Measurements from ENCODE around the gene HTRA2.
"Not testable (repeated sequence)": the region's sequence is repeated elsewhere in the genome, so short reads cannot be mapped to it uniquely, and the experiment has no call there.

Gene HTRA2

DNA sequence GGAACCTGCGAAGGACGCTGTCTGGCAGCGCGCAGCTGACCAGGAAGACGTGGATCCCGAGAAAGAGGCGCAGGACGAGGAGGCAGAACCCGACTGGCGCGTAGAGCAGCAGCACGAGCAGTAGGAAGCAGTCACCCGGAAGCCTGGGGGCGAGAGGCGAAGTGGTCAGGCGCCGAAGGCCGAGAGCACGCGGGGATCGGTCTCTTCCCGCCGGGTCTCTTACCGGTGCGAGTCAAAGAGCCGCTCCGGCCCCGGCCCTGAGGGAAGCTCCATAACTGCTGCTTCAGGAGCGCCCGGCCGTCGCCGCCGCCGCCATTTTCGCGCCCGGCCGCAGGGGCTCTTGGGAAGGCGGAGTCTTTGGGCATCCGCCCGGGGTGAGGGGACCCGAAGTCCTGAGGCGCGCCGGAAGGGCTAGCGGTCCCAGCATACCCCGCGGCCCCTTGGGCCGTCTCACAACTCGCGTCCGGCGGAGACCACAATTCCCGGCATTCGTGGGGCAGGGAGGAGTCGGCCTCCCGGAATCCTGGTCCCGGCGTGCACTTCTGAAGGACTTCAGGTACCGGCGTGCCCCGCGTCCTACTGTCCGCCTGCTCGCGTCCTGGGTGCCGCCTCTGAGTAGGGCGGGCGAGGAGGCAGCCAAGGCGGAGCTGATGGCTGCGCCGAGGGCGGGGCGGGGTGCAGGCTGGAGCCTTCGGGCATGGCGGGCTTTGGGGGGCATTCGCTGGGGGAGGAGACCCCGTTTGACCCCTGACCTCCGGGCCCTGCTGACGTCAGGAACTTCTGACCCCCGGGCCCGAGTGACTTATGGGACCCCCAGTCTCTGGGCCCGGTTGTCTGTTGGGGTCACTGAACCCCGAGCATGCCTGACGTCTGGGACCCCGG is at the start of gene HTRA2, which contains the start of gene AUP1:
Gene HTRA2, plus strand, starts transcription at position 577 of the 882 bp plus-strand sequence. Its CDS starts 74 bp downstream, at position 651.
Gene AUP1, minus strand, starts transcription at position 350 of the 882 bp plus-strand sequence. Its CDS starts 77 bp downstream, at position 273.
- Histone ChIP-seq H3K27ac (peak within 1 kb of the TSS; percentile 82), H3K9me3 (ENCODE audit: control insufficient read depth, low read length) (no peaks in the 10 kb centered on the region), H3K9ac (peak within 1 kb of the TSS; percentile 78), H3K27me3 (ENCODE audit: control insufficient read depth, insufficient read depth, low read length) (no peaks in the 10 kb centered on the region), H2AFZ (peak within 1 kb of the TSS; percentile 97), H3K36me3 (ENCODE audit: control insufficient read depth, insufficient read depth, low read length) (no peaks in the 10 kb centered on the region), H3K4me1 (peaks cover 5% of the 10 kb centered on the region), H3K4me2 (ENCODE audit: low read length) (peak within 1 kb of the TSS; percentile 100), H3K4me3 (ENCODE audit: low read depth, low read length) (peak within 1 kb of the TSS; percentile 83), H3K79me2 (peaks cover 7% of the 10 kb centered on the region)
- no peak for TF ChIP-seq CTCF (IDR thresholded peaks at IDR 0.05)

GRCh38 chr2:74481431-74481830 is 48.3 kb upstream of the HTRA2 start:
- Histone ChIP-seq H3K9ac (no peak overlapping the region), H3K4me1 (no peaks in the 10 kb centered on the region), H2AFZ (no peak overlapping the region), H3K36me3 (ENCODE audit: control insufficient read depth, insufficient read depth, low read length) (no peaks in the 10 kb centered on the region), H3K79me2 (peaks cover 20% of the 10 kb centered on the region), H3K27me3 (ENCODE audit: control insufficient read depth, insufficient read depth, low read length) (no peaks in the 10 kb centered on the region), H3K9me3 (ENCODE audit: control insufficient read depth, low read length) (no peaks in the 10 kb centered on the region), H3K4me2 (ENCODE audit: low read length) (peak overlapping the region; percentile 97), H3K27ac (no peak overlapping the region), H3K4me3 (ENCODE audit: low read depth, low read length) (peak overlapping the region; percentile 94)
- no peak for TF ChIP-seq CTCF (IDR thresholded peaks at IDR 0.05)

- no peaks in the 10 kb centered on the region for H3K4me1 ChIP-seq
- peak overlapping the region; percentile 1 for H3K9ac ChIP-seq
- no peaks in the 10 kb centered on the region for H3K36me3 ChIP-seq (ENCODE audit: control insufficient read depth, insufficient read depth, low read length)
- H2AFZ ChIP-seq: peak overlapping the region; percentile 79
- H3K79me2 ChIP-seq: peaks cover 20% of the 10 kb centered on the region
- TF ChIP-seq CTCF (IDR thresholded peaks at IDR 0.05): no peak
- peak overlapping the region; percentile 83 for H3K27ac ChIP-seq
- no peaks in the 10 kb centered on the region for H3K9me3 ChIP-seq (ENCODE audit: control insufficient read depth, low read length)
- peak overlapping the region; percentile 94 for H3K4me3 ChIP-seq (ENCODE audit: low read depth, low read length)
- no peaks in the 10 kb centered on the region for H3K27me3 ChIP-seq (ENCODE audit: control insufficient read depth, insufficient read depth, low read length)
- H3K4me2 ChIP-seq (ENCODE audit: low read length): peak overlapping the region; percentile 97
Measured at GRCh38 chr2:74481961-74482800, 47.6 kb upstream of the HTRA2 start.

- H3K27ac ChIP-seq: peak within 1 kb of the TSS; percentile 83
- peak within 1 kb of the TSS; percentile 97 for H3K4me2 ChIP-seq (ENCODE audit: low read length)
- peak; percentile 93 for TF ChIP-seq CTCF (IDR thresholded peaks at IDR 0.05)
- H3K36me3 ChIP-seq (ENCODE audit: control insufficient read depth, insufficient read depth, low read length): no peaks in the 10 kb centered on the region
- H3K9me3 ChIP-seq (ENCODE audit: control insufficient read depth, low read length): no peaks in the 10 kb centered on the region
- no peaks in the 10 kb centered on the region for H3K27me3 ChIP-seq (ENCODE audit: control insufficient read depth, insufficient read depth, low read length)
- peaks cover 20% of the 10 kb centered on the region for H3K79me2 ChIP-seq
- peak within 1 kb of the TSS; percentile 79 for H2AFZ ChIP-seq
- H3K4me3 ChIP-seq (ENCODE audit: low read depth, low read length): peak within 1 kb of the TSS; percentile 94
- no peaks in the 10 kb centered on the region for H3K4me1 ChIP-seq
- H3K9ac ChIP-seq: peak within 1 kb of the TSS; percentile 1
Measured at GRCh38 chr2:74482801-74483674, 46.7 kb upstream of the HTRA2 start, which contains the start of the genes CCDC142 and TTC31. CCDC142 (minus strand) TSS chr2:74482998; CDS start chr2:74482837, 161 bp downstream. TTC31 (plus strand) TSS chr2:74483081; CDS start chr2:74483096, 15 bp downstream.

- H3K27me3 ChIP-seq (ENCODE audit: control insufficient read depth, insufficient read depth, low read length); H3K4me1 ChIP-seq; H3K36me3 ChIP-seq (ENCODE audit: control insufficient read depth, insufficient read depth, low read length); H3K9me3 ChIP-seq (ENCODE audit: control insufficient read depth, low read length); H3K9ac ChIP-seq; H3K27ac ChIP-seq: not testable (repeated sequence)
- Histone ChIP-seq H2AFZ (peak overlapping the region; percentile 79), H3K4me2 (ENCODE audit: low read length) (peak overlapping the region; percentile 97), H3K4me3 (ENCODE audit: low read depth, low read length) (peak overlapping the region; percentile 94), H3K79me2 (peaks cover 20% of the 10 kb centered on the region)
Measured at GRCh38 chr2:74483675-74484164, 46.0 kb upstream of the HTRA2 start.

All from parathyroid adenoma (tissue), 2 donors.